GM03348 (cell line): ENCODE data around the gene RRN3.
A peak's percentile ranks its signal among the peaks of the same experiment; 100 is the strongest.
"Not testable (repeated sequence)": the region's sequence is repeated elsewhere in the genome, so short reads cannot be mapped to it uniquely, and the experiment has no call there.

Source experiments
- DNase-seq: peaks from one replicate; pipeline ENCODE4 v3.0.0; 2012; ENCODE audit warnings: low spot score

The RRN3 gene

DNA sequence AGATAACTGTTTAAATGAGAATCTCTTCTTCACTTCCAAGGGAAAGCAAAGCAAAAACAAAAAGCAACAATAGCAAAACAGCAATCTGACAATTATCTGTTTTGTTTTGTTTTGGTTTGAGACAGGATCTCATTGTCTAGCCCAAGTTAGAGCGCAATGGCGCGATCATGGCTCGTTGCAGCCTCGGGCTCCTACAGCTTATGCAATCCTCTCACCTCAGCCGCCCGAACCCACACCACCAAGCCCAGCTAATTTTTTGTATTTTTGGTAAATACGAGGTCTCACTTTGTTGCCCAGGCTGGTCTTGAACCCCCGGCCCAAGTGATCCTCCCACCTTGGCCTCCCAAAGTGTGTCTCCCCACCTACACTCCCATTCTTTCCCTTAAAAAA lies 2.5 kb upstream of the RRN3 start:
- DNase-seq: not testable (repeated sequence)

DNA sequence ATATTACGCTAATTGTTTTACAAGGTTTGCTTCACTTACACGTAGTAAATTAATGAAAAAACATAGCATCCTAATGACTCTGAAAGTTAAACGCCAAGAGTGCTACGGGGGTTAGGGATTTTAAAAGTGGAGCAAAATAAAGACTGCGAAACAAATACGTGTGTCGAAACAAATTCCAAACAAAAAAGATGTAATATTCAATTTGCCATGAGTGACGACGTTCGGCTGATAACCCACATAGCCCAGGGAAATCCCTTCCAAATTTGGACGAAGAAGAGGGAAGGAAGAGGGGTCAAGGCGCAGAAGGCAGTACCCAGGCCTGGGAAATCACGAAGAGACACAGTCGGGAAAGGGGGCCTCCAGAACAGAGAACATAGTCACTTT lies 509 bp downstream of the RRN3 start:
- DNase-seq: not testable (repeated sequence)

DNA sequence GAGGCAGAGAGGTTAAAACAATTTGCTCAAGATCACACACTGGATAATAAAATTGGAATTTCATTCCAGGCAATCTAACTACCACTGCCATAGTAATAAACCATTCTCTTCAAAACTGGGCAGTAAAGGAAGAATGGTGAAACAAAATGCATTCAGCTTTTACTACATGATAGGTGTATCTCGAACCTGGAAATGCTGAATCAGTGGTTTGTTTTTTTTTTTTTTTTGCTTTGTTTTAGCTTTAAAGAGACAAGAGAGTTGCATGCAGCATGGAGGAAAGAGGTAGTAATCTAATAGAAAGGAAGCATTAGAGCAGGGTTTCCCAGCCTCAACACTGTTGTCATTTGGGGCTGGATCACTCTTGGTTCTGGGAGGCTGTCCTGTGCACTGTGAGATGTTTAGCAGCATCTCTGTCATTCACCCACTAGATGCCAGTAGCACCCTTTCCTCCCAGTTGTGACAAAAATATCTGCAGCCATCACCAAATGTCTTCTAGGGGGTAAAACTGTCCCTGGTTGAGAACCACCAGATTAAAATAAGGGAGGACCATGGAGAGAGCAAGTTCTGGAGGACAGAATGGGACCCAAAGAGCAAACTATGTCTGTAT lies 3.3 kb downstream of the RRN3 start:
- not testable (repeated sequence) for DNase-seq

DNA sequence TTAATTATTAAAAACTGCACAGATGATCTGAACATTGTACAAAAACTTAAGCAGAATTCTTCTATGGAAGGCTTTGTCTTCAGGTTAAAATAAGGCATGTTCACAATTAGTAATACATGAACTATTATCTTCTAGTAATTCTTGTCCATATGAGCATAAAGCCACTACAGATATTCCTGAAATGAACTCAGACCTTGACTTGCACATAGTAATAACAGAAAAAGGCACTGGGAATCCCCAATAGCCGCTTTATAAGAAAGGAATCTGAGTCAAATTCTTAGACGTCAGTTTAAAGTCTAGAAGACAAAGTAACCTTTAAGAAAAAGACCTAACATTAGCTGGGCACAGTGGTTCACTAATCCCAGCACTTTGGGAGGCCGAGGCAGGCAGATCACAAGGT lies 11.3 kb downstream of the RRN3 start:
- DNase-seq: not testable (repeated sequence)

DNA sequence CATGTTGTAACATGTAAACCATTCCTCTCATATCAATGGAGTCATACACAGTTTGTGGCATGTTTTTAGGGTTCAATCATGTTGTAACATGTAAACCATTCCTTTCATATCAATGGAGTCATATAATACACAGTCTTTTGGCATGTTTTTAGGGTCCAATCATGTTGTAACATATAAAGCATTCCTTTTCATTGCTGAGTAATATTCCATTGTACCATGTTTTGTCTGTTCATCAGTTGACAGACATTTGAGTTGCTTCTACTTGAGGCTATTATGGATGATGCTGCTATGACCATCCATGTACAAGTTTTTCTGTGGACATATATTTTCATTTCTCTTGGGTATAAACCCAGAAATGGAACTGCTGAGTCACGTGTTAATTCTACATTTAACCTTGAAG lies 13.2 kb downstream of the RRN3 start:
- not testable (repeated sequence) for DNase-seq

DNA sequence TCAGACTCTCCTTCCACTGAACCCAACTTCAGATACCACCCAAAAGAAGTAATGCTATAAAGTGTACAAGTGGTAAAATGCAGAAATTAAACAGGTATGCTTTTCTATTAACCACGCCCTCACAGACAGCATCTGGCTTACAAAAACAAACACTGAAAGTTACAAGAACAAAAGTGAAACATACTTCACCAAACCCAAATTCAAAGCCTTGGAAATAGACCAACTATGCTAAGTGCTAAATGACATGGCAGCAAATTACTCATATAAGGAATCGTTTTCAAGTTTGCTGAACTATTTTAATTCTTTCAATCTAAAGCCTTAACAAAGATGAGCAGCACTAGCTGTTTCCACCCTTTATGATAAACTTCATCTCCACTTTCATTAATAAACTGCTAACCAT lies 17.9 kb downstream of the RRN3 start:
- DNase-seq: not testable (repeated sequence)

DNA sequence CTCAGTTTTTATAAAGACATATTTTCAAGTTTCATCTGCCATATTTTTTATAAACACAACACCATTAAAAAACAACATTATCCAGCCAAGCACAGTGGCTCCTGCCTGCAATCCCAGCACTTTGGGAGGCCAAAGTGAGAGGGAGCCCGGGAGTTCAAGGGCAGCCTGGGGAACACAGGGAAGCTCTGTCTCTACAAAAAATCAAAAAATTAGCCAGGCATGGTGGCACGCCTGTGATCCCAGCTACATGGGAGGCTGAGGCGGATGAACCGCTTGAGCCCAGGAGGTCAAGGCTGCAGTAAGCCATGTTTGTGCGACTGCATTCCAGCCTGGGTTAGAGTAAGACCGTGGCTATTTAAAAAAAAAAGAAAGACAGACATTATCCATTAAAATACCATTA lies 21.0 kb downstream of the RRN3 start:
- DNase-seq: no peak

DNA sequence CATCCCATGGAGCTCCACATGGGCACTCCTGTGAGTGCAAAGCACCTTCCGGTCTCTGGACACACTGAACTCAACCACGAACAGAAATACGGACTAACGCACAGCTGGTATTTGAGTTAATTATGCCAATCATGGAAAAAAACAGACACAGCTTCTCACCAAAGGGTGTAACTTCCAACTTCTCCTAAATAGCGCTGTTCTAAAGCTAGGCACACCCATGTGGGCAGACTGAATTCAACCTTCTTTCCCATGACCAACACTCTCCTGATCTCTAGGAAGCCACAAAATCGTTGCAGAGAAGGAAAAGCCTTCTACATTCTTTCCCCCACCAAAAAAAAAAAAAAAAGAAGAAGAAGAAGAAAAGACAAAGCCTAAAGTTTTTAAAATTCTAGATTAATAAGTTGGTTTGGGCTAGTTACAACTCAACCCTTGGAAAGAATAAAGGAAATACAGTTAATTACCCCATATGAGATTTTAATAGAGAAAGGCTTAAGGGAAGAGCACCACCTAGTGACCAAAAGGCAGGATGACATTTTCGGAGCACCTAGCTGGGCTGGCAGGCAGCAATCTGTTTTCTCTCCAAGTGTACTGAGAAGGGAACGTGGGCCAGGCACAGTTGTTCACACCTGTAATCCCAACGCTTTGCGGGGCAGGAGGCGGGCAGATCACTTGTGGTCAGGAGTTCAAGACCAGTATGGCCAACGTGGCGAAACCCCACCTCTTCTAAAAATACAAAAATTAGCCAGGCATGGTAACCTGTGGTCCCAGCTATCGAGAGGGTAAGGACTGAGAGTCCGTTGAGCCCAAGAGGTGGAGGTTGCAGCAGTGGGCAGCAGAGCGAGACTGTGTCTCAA lies 21.9 kb downstream of the RRN3 start:
- not testable (repeated sequence) for DNase-seq

DNA sequence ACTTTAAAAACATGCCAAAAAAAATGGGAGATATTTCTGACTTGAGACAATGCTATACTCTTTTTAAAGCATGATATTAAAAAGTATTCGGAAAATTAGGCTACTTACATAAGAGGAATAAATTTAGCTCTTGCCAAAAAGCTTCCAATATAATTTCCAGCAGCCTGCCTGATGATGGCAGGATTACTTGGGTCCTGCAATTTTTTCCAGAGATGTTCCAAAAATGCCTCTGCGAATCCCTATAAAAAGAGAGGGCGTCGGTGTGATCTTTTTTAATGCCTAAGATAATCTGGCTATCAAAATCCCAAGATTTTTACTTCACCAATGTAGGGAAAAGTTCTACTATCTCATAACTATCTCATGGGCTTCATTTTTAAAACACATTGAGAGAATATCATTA lies 23.1 kb downstream of the RRN3 start:
- DNase-seq: not testable (repeated sequence)

DNA sequence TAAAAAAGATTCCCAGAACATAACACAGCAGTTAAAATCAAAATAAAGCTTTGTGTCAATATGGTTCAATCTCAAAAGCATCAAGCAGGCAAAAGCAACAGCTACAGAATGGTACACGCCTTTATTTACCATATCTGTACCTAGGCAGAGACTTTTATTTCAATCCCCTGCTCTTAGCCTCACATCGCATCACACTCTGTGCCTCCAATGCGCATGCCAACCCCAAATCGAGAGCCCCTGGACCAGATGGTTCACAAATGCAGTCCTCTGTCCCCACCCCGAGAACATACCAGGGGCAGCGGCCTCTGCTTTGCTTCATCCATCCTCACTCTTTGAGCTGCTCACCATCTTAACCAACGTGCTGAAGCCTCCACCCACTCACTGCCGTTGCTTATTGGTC lies 27.4 kb downstream of the RRN3 start:
- DNase-seq: not testable (repeated sequence)

DNA sequence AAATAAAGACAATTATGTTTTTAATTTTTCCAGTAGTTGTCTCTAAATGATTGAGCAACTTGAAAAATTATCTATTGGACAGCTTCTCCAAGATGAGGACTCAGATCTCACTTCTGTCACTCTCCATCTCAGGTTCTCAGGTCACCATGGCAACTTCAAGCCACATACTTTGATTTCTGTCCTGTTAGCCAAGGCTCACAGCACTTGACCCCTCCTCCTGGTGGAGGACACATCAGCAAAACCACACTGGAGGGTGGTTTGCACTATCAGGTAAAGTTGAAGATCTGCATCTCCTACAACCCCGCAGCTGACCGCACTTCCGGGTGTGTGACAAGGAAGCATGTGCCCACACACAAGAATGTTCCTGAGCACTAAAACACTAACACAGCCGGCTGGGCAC lies 28.1 kb downstream of the RRN3 start:
- DNase-seq: not testable (repeated sequence)

DNA sequence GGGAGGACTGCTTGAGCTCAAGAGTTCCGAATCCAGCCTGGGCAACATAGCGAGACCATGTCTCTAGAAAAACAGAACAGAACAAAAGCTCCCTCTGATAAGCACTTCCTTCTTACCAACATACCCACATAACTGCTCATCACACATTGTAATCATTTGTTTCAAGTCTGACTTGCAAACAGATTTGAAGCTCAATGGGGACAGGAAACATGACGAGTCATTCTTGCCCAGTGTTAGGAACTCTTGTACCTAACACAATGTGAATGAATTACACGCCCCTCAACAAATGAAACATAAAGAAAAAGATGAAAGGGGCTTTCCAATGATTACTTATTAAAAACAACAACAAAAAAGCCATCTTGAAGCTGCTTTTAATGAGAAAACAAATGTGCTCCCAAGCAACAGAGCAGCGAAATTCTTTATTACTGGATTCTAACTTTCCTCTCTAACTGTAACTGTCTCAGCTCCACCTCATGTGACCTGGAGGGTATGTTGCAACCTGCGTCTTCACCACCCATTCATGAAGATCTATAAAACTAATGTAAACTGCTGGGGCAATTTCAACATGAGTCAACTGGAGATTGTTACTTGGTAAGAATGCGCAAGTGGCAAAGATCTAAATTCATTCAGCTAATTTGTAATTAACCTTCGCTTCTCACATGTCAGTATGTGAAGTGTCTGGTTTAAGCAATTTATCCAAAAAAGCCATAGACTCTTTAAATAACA lies 31.8 kb downstream of the RRN3 start:
- DNase-seq: not testable (repeated sequence)

DNA sequence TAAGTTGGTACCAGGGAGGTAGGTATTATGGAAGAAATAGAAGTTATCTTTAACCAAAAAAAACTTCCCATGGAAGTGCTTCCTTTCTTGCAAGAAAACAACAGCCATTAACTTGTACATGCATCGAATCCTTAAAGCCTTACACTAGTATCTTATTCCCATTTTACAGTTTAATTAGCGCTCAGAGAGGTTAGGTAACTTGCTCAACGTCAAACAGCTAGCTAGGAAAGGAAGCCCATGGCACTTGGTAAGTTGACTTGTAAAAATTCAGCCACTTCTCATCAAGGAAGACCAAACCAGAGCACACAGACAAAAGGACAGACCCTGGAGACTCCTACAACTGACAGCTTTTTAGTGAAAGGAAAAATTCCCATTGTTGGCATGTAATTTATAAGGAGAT lies 34.7 kb downstream of the RRN3 start:
- DNase-seq: no peak

DNA sequence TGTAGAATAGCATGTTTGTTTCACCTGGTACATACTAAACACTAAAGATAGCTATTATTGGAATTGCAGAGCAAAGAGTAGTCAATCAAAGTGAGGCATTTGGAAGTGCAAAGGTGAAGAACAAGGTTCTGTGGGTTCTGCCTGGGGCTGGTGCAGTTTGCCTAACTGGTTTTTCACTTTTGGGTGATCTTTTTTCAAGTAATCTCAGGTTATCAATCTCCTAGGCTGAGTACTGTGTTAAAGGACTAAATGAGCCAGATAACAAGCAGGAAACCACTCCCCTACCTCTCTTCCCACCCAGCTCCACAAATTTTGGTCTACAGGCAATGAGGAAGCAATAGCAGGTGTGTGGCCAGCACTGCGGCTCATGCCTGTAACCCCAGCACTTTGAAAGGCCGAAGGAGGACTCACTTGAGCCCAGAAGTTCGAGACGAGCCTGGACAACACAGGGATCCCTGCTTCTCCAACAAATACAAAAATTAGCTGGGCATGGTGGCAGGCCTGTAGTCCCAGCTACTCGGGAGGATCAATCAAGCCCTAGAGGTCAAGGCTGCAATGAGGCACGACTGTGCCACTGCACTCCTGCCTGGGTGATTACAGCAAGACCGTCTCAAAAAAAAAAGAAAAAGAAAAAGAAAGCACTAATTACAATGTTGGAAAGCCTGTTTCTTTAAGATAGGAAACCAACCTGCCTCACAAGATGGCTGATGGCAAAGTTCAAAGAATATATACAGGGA lies 36.2 kb downstream of the RRN3 start:
- no peak for DNase-seq

DNA sequence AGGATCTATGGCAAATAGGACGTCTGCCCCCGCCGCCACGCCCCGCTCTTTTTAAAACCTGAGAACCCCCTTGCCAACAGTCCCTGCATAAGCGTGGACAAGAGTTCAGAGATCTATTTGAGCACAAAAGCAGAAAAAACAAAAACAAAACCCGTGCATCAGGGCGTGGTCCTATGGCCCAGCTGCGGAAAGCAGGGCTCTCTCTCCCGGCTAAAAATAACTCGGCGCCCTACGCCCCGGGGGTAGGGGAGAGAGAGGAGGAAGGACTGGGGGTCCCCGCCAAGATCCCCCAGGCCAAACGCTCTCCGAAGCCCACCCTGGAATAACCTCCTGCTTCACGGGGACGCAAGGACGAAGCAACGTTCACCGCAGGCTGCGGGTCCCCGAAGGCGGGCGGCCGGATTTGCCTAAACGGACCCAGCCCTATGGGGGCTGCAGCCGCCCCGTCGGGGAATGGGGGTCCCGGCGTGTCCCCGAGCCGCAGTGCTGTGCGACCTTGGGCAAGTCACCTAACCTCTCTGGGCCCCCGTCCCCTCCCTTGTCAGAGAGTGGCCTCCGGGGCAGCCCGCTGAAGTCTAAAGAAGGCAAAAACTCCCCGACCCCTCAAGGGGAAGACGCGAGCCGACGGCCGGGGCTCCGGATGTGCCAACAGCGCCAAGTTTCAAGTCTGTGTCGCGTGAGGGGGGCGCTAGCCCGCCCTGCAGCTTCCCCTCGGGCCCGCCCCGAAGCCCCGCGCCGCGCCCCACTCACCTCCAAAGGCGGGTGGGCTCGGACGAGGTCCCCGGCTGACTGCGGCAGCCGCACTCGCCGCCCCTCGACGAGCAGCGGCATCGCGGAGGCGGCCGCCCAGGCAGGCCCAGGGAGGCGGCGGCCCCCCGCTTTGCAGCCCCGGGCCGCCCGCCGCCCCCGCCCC lies 38.7 kb downstream of the RRN3 start:
- peak; percentile 58 for DNase-seq

DNA sequence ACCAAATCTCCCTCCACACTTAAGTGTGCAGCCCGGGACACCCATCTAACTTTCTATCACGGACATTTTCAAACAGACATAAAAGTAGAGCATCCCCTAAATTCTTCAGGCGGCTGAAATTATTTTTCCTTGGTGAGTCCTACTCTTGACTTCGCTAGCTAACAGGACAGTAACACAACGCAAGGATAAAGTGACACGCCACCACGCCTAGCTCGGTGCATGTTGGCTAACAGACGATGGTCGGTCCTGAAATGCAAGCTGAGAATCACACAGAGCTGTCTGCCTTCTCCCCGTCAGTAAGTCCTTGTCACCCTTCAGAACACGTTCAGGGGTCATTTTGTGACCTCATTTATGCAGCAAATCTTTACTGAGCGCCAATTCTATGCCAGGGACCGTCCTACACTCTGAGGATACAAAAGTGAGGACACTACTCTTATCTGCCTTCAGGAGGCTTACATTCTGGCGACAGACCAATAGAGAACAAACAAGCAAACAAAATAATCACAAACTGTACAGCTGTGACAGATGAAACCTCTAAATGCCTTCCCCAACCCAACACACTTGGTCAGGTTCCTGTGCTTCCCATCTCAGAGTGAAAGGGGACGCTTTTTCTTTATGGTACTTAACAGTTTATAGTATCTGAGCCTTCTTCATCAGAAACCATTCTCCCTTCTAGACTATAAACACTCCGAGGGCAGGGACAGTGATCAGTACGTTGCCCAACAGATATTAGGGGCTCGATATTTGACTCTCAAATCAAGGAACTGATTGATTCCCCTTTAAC lies 39.5 kb downstream of the RRN3 start:
- DNase-seq: no peak

DNA sequence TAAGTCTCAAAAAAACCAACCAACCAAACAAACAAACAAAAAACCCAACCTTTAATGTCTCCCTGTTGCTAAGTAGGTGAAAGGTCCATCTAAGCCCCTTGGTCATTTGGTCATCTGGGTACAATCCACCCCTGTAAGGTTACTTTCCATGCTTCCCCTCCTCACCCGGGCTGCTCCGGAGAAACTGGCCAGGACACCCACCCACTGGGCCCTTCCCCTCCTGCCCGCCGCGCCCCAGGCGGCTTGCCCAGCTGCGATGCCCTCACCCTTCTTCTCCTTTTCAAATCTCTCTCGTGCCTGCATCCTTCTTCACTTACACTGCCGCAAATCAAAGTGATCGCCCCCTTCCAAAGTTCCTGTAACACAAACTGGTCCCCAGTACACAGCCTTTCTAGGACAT lies 40.2 kb downstream of the RRN3 start:
- DNase-seq: no peak

DNA sequence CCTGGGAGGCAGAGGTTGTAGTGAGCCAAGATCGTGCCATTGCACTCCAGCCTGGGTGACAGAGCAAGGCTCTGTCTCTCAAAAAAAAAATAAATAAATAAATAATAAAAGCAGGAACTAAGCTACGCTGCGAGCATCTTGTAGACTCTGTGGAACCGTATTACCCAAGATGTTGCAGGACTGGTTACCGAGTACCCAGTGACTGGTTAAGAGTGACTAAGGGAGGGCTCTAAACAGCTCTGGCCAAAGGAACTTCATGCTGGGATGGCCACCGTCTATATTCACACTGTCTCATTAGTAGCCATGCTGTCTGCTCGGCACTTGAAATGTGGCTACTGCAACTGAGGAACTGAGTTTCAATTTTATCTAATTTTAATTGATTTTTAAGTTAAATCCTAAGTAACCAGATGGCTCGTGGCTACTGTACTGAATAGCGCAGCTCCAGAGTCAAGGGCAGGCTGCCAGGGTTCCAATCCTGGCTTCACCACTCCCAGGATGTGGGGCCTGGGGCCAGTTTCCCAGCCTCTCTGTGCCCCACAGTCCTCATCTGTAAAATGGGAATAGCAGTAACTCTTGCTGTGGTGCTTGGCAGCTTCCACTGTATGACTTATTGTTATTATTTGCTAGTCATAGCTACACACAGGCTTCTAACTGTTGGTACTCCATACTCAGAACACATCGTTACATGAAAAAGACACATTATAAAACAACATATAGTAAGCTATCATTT lies 41.2 kb downstream of the RRN3 start:
- DNase-seq: no peak

DNA sequence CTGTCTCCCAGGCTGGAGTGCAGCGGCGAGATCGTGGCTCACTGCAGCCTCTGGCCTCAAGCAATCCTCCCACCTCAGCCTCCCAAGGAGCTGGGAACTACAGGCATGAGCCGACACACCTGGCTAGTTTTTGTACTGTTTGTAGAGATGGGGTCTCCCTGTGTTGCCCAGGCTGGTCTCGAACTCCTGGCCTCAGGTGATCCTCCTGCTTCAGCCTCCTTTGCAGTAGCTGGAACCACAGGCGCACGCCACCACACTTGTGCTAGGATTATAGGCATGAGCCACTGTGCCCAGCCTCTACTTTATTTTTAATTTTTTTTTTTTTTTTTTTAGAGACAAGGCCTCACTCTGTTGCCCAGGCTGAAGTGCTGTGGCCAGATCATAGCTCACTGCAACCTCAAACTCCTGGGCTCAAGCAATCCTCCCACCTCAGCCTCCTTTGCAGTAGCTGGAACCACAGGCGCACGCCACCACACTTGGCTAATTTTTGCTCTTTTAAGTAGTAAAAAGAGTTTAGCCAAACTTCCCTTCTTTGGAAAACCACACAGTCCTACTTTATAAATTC lies 42.6 kb downstream of the RRN3 start:
- DNase-seq: no peak
